ENCODE results near the gene EIPR1. TPM values are rescaled to one million over a fixed set of nuclear protein-coding genes. Genes with fewer than 3 reads are reported as not detected.

The EIPR1 gene
- total and polyA plus RNA-seq, 2 donors (not counting 3 experiments of a cell fraction or from before 2014, with no cell fraction given): 30.8 to 57.3 TPM

GRCh38 chr2:3386448-3386958 lies 8.9 kb upstream of the EIPR1 start:
- intact Hi-C loops (cut with micrococcal nuclease): loop anchor here (2.0 kb wide), 1 partner anchor 38 kb away; no protein-coding TSS in a partner anchor
- dilution Hi-C loops (cut with MboI; ENCODE audit: extremely low pct_ligation_motif_present, low sequenced_read_pairs): no loop called here
- no peaks in the 10 kb centered on the region for H3K9me3 ChIP-seq (replicated peaks; ENCODE audit: control insufficient read depth, insufficient read depth, low read length)
- H4K20me1 ChIP-seq (replicated peaks; ENCODE audit: control insufficient read depth, extremely low read depth, insufficient read depth, low read length): no peaks in the 10 kb centered on the region
- H3K4me2 ChIP-seq (ENCODE audit: insufficient read depth, low read length): peak overlapping the region; percentile 45
- ChIA-PET POLR2A (interaction anchor here (0.6 kb wide), 1 partner anchor 9 kb away, joined by 4 read pairs; no protein-coding TSS in a partner anchor), CTCF (interaction anchor here (1.0 to 2.2 kb wide), 3 partner anchors 11 to 38 kb away, joined by 3 to 9 read pairs (median 4); no protein-coding TSS in a partner anchor)
- peaks cover 34% of the 10 kb centered on the region for H3K79me2 ChIP-seq (ENCODE audit: control insufficient read depth, insufficient read depth, low read length)
- TF ChIP-seq, protein P1, sequence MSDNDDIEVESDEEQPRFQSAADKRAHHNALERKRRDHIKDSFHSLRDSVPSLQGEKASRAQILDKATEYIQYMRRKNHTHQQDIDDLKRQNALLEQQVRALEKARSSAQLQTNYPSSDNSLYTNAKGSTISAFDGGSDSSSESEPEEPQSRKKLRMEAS (IDR thresholded peaks at IDR 0.05; ENCODE audit: insufficient read depth, insufficient read length): no peak
- DNase-seq (ENCODE audit: low read depth, low spot score) (no peak), FAIRE-seq (no peak)
- no TSS peak for BruUV-seq (replicated peaks)
- H3K9ac ChIP-seq (replicated peaks; ENCODE audit: extremely low read depth, insufficient read depth, low read length): peak overlapping the region; percentile 20
- H3K27me3 ChIP-seq (ENCODE audit: control insufficient read depth in 2 of 2, insufficient read depth in 2 of 2, low read length in 2 of 2): no peaks in the 10 kb centered on the region
- H3K36me3 ChIP-seq (ENCODE audit: control insufficient read depth in 2 of 2, extremely low read depth in 1 of 2, insufficient read depth in 2 of 2, low read length in 2 of 2): peaks cover 6 to 13% of the 10 kb centered on the region in 2 experiments
- no peak overlapping the region for H2AFZ ChIP-seq (ENCODE audit: low read depth, low read length)
- H3K27ac ChIP-seq (ENCODE audit: insufficient read depth, low read depth, low read length): peak overlapping the region; percentile 22
- H3K9me1 ChIP-seq (replicated peaks; ENCODE audit: control insufficient read depth, extremely low read depth, insufficient read depth, low read length): no peaks in the 10 kb centered on the region
- H3K4me3 ChIP-seq (replicated peaks in 1 of 3; ENCODE audit: insufficient read depth in 1 of 3, low read depth in 1 of 3, low read length in 3 of 3): no peak overlapping the region
- H3K4me1 ChIP-seq (ENCODE audit: control insufficient read depth, extremely low read depth, insufficient read depth, low read length): peaks cover 19% of the 10 kb centered on the region

DNA sequence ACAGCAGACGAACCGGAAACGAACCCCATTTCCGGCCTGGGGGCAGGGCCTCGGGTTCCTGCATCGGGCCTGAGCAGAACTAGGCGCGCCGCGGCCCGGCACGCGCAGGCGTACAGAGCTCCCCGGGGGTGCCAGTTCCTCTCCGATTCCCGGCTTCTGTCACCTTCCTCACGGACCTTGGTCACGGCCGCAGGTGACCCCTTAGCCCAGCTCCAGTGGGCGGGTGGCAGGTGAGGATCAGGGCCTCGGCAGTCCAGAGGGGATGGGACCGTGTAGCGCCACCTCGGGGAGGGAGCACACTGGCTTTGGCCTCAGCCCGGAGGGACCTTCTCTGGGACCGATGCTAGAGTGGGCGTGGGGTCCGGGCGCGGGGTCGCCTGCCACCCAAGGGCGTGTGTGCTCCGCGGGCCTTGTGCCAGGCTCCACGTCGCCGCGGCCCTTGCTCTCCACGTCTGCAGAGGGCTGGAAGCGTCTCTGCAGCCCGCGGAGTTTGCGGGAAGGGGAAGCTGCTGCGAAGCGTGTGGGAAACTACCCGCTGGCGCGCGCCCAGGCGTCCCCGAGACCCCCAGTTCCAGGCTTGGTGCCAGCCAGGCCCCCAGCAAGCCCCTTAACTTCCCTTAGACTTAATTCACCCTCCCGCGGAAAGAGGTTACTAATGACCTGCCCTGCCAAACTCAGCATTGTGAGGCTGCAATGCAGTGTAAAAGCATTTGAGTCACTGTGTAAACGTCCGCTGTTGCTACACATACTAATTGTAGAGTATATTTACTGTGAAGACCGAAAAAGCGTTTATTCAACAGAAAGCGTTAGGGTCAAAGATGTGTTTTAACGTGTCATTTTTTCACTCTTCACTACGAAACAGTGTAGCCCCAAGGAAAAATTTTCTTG lies 2.3 kb upstream of the EIPR1 start, which contains the start of gene TRAPPC12:
TRAPPC12 (plus strand) TSS at position 48 of the 888 bp plus-strand sequence. CDS start 7,930 bp downstream, outside the sequence.
- Histone ChIP-seq H3K9me3 (replicated peaks; ENCODE audit: control insufficient read depth, insufficient read depth, low read length) (no peaks in the 10 kb centered on the region), H4K20me1 (replicated peaks; ENCODE audit: control insufficient read depth, extremely low read depth, insufficient read depth, low read length) (no peaks in the 10 kb centered on the region), H3K36me3 (ENCODE audit: control insufficient read depth in 2 of 2, extremely low read depth in 1 of 2, insufficient read depth in 2 of 2, low read length in 2 of 2) (peaks cover 0 to 3% of the 10 kb centered on the region in 2 experiments), H3K79me2 (ENCODE audit: control insufficient read depth, insufficient read depth, low read length) (peaks cover 36% of the 10 kb centered on the region), H2AFZ (ENCODE audit: low read depth, low read length) (peak within 1 kb of the TSS; percentile 79), H3K4me3 (replicated peaks in 1 of 3; ENCODE audit: insufficient read depth in 1 of 3, low read depth in 1 of 3, low read length in 3 of 3) (peak within 1 kb of the TSS; percentile 40 to 83 (median 75)), H3K9ac (replicated peaks; ENCODE audit: extremely low read depth, insufficient read depth, low read length) (peak within 1 kb of the TSS; percentile 88), H3K4me2 (ENCODE audit: insufficient read depth, low read length) (peak within 1 kb of the TSS; percentile 88), H3K27ac (ENCODE audit: insufficient read depth, low read depth, low read length) (peak within 1 kb of the TSS; percentile 74), H3K27me3 (ENCODE audit: control insufficient read depth in 2 of 2, insufficient read depth in 2 of 2, low read length in 2 of 2) (no peaks in the 10 kb centered on the region), H3K9me1 (replicated peaks; ENCODE audit: control insufficient read depth, extremely low read depth, insufficient read depth, low read length) (no peaks in the 10 kb centered on the region), H3K4me1 (ENCODE audit: control insufficient read depth, extremely low read depth, insufficient read depth, low read length) (peaks cover 26% of the 10 kb centered on the region)
- ChIA-PET CTCF (interaction anchor here (1.4 kb wide), 1 partner anchor 82 kb away, joined by 6 read pairs; no protein-coding TSS in a partner anchor), POLR2A (no interaction called here)
- FAIRE-seq (peak; percentile 82), DNase-seq (ENCODE audit: low read depth, low spot score) (peak; percentile 84)
- peak; percentile 93 for TF ChIP-seq POLR2A (IDR thresholded peaks at IDR 0.05; ENCODE audit: low read depth, low read length)
- TF ChIP-seq EZH2 (IDR thresholded peaks at IDR 0.05; ENCODE audit: borderline replicate concordance, low read depth, low read length, severe bottlenecking): no peak
- peak; percentile 35 for TF ChIP-seq FOS (IDR thresholded peaks at IDR 0.05; ENCODE audit: borderline replicate concordance, insufficient read depth, low read length)
- TF ChIP-seq, protein P2, sequence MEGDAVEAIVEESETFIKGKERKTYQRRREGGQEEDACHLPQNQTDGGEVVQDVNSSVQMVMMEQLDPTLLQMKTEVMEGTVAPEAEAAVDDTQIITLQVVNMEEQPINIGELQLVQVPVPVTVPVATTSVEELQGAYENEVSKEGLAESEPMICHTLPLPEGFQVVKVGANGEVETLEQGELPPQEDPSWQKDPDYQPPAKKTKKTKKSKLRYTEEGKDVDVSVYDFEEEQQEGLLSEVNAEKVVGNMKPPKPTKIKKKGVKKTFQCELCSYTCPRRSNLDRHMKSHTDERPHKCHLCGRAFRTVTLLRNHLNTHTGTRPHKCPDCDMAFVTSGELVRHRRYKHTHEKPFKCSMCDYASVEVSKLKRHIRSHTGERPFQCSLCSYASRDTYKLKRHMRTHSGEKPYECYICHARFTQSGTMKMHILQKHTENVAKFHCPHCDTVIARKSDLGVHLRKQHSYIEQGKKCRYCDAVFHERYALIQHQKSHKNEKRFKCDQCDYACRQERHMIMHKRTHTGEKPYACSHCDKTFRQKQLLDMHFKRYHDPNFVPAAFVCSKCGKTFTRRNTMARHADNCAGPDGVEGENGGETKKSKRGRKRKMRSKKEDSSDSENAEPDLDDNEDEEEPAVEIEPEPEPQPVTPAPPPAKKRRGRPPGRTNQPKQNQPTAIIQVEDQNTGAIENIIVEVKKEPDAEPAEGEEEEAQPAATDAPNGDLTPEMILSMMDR (IDR thresholded peaks at IDR 0.05; ENCODE audit: extremely low read depth in 1 of 2, insufficient read depth in 1 of 2, low read depth in 1 of 2, low read length in 2 of 2): peak; percentile 31 to 53
- TF ChIP-seq POLR2AphosphoS5 (IDR thresholded peaks at IDR 0.05; ENCODE audit: insufficient read depth, low read depth, low read length): peak; percentile 89
- intact Hi-C loops (cut with micrococcal nuclease): loop anchor here (2.0 to 5.0 kb wide), 4 partner anchors 78 to 179 kb away; partner anchors contain the start of genes ADI1 and RNASEH1
- dilution Hi-C loops (cut with MboI; ENCODE audit: extremely low pct_ligation_motif_present, low sequenced_read_pairs): no loop called here
- BruUV-seq (replicated peaks): no TSS peak
